HG03097 (cell line): ENCODE data around the gene SEC16B.

ENCODE experiments used
- ATAC-seq: cut with Tn5 transposase; IDR thresholded peaks from one replicate; pipeline ENCODE4 v1.9.1; 2021; ENCODE audit not compliant: unreplicated experiment, low FRiP score

The SEC16B gene

GRCh38 chr1:177913762-177914540, 55.9 kb downstream of the SEC16B start:
- no peak for ATAC-seq

DNA sequence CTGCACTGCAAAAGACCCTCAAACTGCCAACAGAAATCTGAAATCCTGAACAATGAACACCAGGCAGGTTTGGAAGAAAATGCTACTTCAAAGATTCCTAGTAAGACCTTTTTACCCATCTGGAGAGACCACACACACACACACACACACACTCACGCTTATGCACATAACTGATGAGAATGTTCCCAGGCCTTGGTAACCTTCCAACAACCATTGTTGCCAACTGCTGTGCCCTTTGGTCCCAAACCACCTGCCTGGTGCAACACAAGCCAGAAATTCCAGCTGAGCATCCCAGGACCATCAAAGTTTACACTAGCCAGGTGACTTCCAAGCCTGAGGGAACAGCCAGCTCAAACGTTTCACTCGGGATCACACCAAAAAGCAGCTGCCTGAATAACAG, 56.9 kb downstream of the SEC16B start:
- ATAC-seq, result no peak

- no peak for ATAC-seq
Measured at GRCh38 chr1:177909416-177909815, 60.4 kb downstream of the SEC16B start.

DNA sequence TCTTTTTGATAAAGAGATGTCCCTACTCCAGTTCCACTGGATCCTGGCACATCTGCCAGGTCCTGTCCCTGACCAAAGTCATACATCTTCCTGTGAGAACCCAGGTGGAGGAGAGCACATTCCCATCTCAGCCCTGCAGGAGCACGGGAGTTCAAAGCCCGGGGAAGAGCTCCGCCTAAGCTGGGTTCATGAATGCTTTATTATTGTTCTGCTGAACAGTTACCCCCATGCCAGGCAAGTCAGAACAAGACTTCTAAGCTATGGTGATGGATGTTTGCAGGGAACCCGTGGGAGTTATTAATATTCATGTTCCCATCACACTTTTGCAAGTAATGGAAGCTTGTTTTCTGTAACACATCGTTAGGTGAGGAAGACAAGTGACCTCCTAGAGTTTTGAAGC, 62.9 kb downstream of the SEC16B start:
- ATAC-seq, result no peak

DNA sequence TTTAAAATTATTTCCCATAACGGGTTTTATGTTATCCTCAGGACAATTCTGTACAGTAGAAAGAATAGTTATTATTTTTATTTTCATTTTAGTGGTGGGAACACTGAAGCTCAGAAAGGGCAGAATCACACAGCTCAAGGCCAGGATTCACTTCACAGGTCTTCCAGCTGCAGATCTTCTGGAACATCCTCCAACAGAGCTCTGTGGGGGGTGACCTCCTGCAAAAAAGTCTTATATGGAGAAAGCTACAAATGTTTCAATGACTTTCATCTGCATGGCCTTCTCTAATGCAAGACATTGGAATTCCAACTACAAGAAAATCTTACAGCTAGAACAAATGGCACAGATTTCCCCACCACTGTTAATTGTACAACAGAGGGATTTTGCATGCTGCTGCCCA, 64.2 kb downstream of the SEC16B start:
- ATAC-seq, result no peak

DNA sequence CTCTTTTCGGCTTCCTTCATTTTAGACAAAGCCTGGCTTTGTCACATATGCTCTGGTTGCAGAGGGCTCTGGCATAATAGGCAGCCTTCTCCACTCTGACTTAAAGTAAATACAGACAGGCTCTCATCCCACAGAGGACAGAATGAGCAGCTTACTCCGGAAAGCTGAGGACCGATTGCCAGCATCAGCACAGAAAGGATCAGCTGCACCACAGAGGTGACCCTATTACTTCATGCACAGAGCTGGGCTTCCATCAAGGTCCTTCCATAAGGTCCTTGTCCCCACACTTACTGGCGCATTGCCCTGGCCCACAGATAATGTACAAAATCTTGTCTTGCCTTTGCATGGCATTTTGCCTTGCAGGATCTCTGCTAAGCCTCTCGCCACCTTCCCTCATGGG, 67.6 kb downstream of the SEC16B start:
- ATAC-seq, result no peak

GRCh38 chr1:177897998-177898654, 71.7 kb downstream of the SEC16B start:
- no peak for ATAC-seq

GRCh38 chr1:177897281-177897997, 72.4 kb downstream of the SEC16B start:
- ATAC-seq, result no peak
